ENCODE measurements around the gene ZNF302. TPM values are rescaled to one million over a fixed set of nuclear protein-coding genes. Genes with fewer than 3 reads are reported as not detected.
A peak's percentile ranks its signal among the peaks of the same experiment; 100 is the strongest.

ZNF302 gene
- total and polyA plus RNA-seq, 4 donors = 5.8 to 18.6 (median 13.6) TPM

DNA sequence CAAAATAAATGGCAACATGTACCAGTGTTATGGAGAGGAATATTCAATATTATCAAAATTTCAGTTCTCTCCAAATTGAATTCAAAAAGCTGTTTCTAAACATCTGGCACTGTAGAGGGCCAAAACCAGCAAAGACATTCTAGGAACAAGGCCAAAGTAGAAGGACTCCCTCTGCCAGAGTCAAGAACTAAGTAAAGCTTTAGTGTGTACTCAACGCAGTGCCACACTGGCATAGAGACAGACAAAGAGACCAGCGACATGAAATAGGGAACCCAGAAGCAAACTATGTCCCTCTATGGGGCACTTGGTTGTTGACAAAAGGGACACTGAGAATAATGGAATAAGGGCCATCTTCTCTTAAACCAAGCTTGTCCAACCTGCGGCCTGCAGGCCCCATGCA is 16.1 kb upstream of the ZNF302 start:
- H3K27me3 ChIP-seq (ENCODE audit: control insufficient read depth in 4 of 4, insufficient read depth in 4 of 4, low read length in 3 of 4) = no peaks in the 10 kb centered on the region
- peak overlapping the region in 1 of 2 donors; percentile 42 for H3K27ac ChIP-seq (ENCODE audit: low read depth in 1 of 2, low read length in 2 of 2)
- H3K4me1 ChIP-seq (ENCODE audit: control insufficient read depth in 4 of 4, insufficient read depth in 4 of 4, low read length in 3 of 4) = peaks cover 0 to 43% (median 32%) of the 10 kb centered on the region in 4 donors
- TF ChIP-seq NR2F2 (IDR thresholded peaks at IDR 0.05) (no peak), FOXA1 (IDR thresholded peaks at IDR 0.05) (peak; percentile 90), TAF1 (conservative IDR thresholded peaks at IDR 0.05) (no peak), JUND (IDR thresholded peaks at IDR 0.05) (peak in 1 of 2 donors; percentile 34), HNF4G (IDR thresholded peaks at IDR 0.05) (peak; percentile 24), GABPA (IDR thresholded peaks at IDR 0.05 in 1 of 2, conservative IDR thresholded peaks at IDR 0.05 in 1 of 2) (peak in 1 of 2 donors; percentile 50), HNF4A (conservative IDR thresholded peaks at IDR 0.05) (peak; percentile 68 to 70), RXRA (IDR thresholded peaks at IDR 0.05) (peak; percentile 50 to 62), YY1 (IDR thresholded peaks at IDR 0.05) (peak; percentile 82), EGR1 (IDR thresholded peaks at IDR 0.05; ENCODE audit: low read depth in 2 of 2) (no peak), SP1 (IDR thresholded peaks at IDR 0.05) (peak; percentile 67), FOXA2 (IDR thresholded peaks at IDR 0.05) (peak; percentile 96), RAD21 (IDR thresholded peaks at IDR 0.05) (peak; percentile 17 to 55)
- TF ChIP-seq, protein P1, sequence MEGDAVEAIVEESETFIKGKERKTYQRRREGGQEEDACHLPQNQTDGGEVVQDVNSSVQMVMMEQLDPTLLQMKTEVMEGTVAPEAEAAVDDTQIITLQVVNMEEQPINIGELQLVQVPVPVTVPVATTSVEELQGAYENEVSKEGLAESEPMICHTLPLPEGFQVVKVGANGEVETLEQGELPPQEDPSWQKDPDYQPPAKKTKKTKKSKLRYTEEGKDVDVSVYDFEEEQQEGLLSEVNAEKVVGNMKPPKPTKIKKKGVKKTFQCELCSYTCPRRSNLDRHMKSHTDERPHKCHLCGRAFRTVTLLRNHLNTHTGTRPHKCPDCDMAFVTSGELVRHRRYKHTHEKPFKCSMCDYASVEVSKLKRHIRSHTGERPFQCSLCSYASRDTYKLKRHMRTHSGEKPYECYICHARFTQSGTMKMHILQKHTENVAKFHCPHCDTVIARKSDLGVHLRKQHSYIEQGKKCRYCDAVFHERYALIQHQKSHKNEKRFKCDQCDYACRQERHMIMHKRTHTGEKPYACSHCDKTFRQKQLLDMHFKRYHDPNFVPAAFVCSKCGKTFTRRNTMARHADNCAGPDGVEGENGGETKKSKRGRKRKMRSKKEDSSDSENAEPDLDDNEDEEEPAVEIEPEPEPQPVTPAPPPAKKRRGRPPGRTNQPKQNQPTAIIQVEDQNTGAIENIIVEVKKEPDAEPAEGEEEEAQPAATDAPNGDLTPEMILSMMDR (IDR thresholded peaks at IDR 0.05; ENCODE audit: low read depth, low read length, missing input control) = no peak
- TF ChIP-seq, protein P2, sequence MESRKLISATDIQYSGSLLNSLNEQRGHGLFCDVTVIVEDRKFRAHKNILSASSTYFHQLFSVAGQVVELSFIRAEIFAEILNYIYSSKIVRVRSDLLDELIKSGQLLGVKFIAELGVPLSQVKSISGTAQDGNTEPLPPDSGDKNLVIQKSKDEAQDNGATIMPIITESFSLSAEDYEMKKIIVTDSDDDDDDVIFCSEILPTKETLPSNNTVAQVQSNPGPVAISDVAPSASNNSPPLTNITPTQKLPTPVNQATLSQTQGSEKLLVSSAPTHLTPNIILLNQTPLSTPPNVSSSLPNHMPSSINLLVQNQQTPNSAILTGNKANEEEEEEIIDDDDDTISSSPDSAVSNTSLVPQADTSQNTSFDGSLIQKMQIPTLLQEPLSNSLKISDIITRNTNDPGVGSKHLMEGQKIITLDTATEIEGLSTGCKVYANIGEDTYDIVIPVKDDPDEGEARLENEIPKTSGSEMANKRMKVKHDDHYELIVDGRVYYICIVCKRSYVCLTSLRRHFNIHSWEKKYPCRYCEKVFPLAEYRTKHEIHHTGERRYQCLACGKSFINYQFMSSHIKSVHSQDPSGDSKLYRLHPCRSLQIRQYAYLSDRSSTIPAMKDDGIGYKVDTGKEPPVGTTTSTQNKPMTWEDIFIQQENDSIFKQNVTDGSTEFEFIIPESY (IDR thresholded peaks at IDR 0.05) = peak; percentile 73
- TF ChIP-seq, protein P3, sequence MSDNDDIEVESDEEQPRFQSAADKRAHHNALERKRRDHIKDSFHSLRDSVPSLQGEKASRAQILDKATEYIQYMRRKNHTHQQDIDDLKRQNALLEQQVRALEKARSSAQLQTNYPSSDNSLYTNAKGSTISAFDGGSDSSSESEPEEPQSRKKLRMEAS (IDR thresholded peaks at IDR 0.05) = peak; percentile 53
- TF ChIP-seq, protein P4, sequence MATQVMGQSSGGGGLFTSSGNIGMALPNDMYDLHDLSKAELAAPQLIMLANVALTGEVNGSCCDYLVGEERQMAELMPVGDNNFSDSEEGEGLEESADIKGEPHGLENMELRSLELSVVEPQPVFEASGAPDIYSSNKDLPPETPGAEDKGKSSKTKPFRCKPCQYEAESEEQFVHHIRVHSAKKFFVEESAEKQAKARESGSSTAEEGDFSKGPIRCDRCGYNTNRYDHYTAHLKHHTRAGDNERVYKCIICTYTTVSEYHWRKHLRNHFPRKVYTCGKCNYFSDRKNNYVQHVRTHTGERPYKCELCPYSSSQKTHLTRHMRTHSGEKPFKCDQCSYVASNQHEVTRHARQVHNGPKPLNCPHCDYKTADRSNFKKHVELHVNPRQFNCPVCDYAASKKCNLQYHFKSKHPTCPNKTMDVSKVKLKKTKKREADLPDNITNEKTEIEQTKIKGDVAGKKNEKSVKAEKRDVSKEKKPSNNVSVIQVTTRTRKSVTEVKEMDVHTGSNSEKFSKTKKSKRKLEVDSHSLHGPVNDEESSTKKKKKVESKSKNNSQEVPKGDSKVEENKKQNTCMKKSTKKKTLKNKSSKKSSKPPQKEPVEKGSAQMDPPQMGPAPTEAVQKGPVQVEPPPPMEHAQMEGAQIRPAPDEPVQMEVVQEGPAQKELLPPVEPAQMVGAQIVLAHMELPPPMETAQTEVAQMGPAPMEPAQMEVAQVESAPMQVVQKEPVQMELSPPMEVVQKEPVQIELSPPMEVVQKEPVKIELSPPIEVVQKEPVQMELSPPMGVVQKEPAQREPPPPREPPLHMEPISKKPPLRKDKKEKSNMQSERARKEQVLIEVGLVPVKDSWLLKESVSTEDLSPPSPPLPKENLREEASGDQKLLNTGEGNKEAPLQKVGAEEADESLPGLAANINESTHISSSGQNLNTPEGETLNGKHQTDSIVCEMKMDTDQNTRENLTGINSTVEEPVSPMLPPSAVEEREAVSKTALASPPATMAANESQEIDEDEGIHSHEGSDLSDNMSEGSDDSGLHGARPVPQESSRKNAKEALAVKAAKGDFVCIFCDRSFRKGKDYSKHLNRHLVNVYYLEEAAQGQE (IDR thresholded peaks at IDR 0.05) = no peak
- TF ChIP-seq, protein P5, sequence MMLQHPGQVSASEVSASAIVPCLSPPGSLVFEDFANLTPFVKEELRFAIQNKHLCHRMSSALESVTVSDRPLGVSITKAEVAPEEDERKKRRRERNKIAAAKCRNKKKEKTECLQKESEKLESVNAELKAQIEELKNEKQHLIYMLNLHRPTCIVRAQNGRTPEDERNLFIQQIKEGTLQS (IDR thresholded peaks at IDR 0.05) = no peak
- no peak overlapping the region for H3K9ac ChIP-seq (ENCODE audit: low read depth in 1 of 2, low read length in 2 of 2)
- 39% methylated on average over 3 of the region's 3 CpGs for WGBS
- no peak overlapping the region for H3K4me3 ChIP-seq (ENCODE audit: low read depth in 1 of 3, low read length in 3 of 3)
- no peaks in the 10 kb centered on the region for H3K36me3 ChIP-seq (ENCODE audit: control insufficient read depth in 4 of 4, insufficient read depth in 3 of 4, low read depth in 1 of 4, low read length in 3 of 4)
- H3K9me3 ChIP-seq (ENCODE audit: control insufficient read depth in 4 of 4, low read length in 3 of 4) = no peaks in the 10 kb centered on the region
- no peak for DNase-seq (ENCODE audit: low spot score)
